ENCODE measurements around the gene PNPLA1.

The PNPLA1 gene

DNA sequence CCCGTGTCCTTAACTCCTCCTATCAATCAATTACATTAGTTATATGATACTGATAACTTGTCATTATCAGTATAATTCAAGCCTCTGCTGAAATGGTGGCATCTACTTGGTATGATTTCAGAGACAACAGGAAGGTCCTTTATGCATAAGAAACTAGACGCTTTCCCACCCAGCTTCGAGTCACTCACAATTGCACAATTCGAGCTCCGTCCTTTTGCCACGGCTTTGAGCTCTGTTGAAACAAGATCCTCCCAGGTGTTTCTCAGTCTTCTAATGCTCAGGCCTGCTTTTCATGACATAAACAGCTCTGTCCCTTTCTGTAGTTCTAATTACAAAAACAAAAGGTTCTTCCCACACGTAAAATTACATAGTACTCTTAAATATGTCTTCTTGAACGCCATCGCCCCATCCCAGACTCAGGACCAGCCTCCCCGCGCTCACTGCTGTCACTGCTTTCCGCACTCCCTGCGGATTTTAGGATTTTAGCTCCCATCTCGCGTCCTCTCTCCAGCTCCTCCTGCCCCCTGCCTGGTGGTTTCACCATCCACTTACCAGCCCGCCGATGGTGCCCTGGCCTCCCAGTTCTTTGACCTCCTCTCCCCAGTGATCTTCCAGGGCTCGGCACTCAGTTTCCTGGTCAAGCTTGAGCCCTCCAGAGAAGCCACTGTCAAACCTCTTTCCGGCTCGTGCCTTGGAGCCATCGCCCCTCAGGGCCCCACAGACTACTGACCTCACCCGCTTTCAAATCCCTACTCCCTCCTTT, 23.2 kb upstream of the PNPLA1 start:
- DNase-seq (ENCODE audit: low spot score): no peak

- DNase-seq (ENCODE audit: low spot score): no peak
These were observed 22.2 kb upstream of the PNPLA1 start for GRCh38 chr6:36247693-36248092.

GRCh38 chr6:36248980-36249379, 20.9 kb upstream of the PNPLA1 start:
- DNase-seq (ENCODE audit: low spot score): no peak

GRCh38 chr6:36249536-36249935, 20.3 kb upstream of the PNPLA1 start:
- DNase-seq (ENCODE audit: low spot score): no peak

- peak; percentile 3 for DNase-seq (ENCODE audit: low spot score)
These were observed 17.9 kb upstream of the PNPLA1 start for GRCh38 chr6:36252005-36252404.

- no peak for DNase-seq (ENCODE audit: low spot score)
These were observed 6.4 kb upstream of the PNPLA1 start for GRCh38 chr6:36263390-36264000.

- DNase-seq (ENCODE audit: low spot score): no peak
These were observed 4.1 kb upstream of the PNPLA1 start for GRCh38 chr6:36265744-36266143.

DNA sequence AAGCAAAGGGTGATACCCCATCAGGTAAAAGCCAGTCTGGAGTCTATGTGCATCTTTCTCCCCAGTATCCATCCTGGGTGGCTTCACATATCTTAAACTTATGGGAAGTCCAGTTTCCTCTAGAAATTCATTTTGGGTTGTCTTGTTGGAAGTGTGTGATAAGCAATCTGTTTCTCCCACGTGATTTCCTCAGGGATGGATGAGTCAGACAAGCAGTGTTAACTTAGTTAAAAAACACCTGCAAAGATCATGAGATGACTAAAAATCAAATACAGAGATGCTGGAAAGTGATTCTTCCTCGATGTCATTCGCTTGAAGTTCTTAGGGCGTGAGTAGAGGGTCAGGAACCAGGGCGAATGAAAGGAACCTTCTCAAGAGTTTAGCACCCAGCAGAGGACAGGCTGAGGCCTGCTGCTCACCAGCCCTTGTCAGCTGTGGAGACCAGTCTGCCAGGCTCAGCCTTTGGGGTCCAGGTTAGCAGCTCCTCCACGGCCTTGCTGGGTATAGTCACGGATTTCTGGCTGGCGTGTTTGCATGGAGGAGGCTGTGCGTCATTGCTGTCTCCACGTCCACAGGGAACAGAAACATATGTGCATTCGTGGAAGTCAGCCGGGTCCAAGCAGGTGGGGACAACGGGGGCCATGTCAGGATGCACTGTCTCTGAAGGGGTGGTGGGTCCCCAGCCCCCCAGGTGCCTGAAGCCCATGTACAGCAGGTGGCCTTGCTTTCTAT, 2.8 kb upstream of the PNPLA1 start:
- no peak for DNase-seq (ENCODE audit: low spot score)

- no peak for DNase-seq (ENCODE audit: low spot score)
These were observed 2.0 kb upstream of the PNPLA1 start for GRCh38 chr6:36267731-36268477.

- no peak for DNase-seq (ENCODE audit: low spot score)
These were observed 1.2 kb upstream of the PNPLA1 start for GRCh38 chr6:36268478-36269275.

DNA sequence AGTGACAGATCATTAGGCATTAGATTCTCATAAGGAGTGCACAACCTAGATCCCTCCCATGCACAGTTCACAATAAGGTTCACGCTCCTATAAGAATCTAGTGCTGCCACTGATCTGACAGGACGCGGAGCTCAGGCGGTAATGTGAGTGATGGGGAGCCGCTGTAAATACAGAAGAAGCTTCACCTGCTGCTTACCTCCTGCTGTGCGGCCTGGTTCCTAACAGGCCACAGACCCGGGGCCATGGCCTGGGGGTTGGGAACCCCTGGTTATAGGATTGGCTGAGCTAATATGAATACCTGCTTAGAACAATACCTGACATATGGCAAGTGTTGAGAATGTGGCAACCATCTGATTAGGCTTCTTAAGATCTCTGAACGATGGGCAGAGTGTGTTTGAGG, 2.4 kb downstream of the PNPLA1 start:
- no peak for DNase-seq (ENCODE audit: low spot score)

DNA sequence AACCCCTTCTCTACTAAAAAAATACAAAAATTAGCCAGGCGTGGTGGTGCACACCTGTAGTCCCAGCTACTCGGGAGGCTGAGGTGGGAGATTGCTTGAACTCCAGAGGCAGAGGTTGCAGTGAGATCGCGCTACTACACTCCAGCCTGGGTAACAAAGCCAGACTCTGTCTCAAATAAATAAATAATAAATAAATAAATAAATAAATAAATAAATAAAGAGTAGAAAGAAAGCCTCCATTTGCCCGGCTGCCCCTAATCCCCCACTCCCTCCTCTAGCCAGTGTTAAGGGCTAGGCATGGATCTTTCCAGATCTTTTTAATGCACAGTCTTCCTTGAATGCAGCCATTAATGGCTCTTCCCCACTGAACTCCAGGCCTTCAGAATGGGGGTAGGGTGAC, 3.2 kb downstream of the PNPLA1 start:
- DNase-seq (ENCODE audit: low spot score): no peak

DNA sequence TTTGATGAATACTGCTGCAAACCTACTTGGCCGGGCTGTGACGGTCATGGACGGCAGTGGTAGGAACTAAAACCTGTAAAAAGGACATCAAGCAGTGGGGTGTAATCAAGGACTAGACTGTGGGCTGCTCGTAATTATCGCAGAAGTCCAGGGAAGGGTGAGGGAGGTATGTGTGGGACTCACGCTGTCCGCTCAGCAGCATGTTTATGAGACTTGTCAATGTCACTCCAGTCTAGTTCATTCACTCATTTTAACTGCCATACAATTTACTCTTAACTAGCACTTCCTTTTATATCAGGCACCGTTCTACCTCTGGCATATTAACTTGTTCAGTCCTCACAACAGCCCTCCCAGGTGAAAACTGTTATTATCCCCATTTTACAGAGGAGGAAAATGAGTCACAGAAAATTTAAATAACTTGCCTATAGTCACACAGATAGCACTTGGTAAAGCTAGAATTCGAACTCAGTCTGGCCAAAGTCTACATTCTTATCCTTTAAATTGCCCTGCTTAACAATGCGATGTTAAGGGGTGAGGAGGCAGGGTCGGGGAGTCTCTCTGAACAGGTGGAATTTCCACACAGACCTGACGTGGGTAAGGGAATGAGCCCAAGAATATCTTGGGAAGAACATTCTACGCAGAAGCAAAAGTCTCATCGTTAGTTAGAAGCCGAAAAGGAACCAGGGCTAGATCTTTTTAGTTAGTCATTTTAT, 4.1 kb downstream of the PNPLA1 start:
- no peak for DNase-seq (ENCODE audit: low spot score)

DNA sequence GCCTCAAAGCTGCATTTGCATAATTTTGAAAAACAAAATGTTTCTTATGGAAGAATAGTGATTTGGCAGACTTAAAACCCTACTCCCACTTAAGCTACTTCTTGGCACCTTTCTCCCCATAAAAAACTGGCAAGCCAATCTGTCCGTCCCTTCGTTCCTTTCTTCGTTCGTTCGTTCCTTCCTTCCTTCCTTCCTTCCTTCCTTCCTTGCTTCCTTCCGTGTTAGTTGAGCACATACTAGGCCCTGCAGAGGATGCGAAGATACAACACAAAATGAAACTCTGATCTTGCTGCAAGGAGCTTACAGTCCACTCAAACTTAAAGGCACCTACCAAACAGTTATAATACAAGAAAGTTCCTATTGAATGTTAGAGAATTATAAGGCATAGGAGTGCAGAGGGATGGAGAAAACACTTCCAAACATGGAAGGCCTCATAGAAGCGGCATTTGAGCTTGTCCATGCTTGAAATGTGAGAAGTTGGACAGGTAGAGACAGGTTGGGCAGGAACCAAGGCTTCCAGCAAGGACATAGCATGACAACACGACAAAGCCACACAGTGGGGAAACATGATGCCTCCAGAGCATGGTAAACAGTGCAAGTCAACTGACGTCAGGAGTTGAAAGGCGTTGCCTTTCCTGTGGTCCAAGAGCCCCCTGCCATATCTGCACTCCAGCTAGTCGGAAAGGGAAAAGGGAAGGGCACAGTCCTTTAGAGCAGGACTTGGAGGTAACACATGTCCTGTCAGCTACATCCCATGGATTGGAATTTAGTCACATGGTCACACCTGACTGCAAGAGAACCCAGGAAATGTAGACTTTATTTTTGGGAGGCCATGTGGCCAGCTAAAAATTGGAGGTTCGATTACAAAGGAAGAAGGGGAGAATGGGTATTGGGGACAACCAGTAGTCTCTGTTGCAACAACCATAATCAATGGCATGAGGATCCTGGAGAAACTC, 7.0 kb downstream of the PNPLA1 start:
- DNase-seq (ENCODE audit: low spot score): no peak

GRCh38 chr6:36277946-36278470, 8.1 kb downstream of the PNPLA1 start:
- DNase-seq (ENCODE audit: low spot score): no peak

DNA sequence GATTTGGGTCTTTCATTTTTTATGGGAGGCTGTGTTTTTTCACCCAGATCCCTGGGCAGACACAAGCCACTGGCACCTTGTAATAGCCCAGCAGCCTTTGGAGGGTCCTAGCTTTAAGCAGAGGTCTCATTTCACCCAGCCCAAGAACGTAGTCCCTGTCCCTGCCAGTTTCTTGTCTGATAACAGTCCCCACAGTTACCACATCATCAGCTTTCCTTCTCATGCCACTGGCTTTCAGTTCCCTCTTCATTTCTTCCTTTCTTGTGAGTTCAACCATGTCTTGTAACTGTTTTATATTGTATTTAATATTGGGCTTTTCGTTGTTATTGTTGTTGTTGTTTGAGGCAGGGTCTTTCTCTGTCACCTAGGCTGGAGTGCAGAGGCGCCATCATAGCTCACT, 10.6 kb downstream of the PNPLA1 start:
- DNase-seq (ENCODE audit: low spot score): no peak

- DNase-seq (ENCODE audit: low spot score): no peak
These were observed 11.1 kb downstream of the PNPLA1 start for GRCh38 chr6:36280983-36281382.

GRCh38 chr6:36283608-36284007, 13.7 kb downstream of the PNPLA1 start:
- DNase-seq (ENCODE audit: low spot score): no peak

GRCh38 chr6:36284359-36284758, 14.5 kb downstream of the PNPLA1 start:
- DNase-seq (ENCODE audit: low spot score): no peak
